HG02870 (cell line): ENCODE data around the gene ADRM1.

ENCODE experiments used
- ATAC-seq: cut with Tn5 transposase; IDR thresholded peaks from one replicate; pipeline ENCODE4 v1.9.1; 2021; ENCODE audit warnings: mild to moderate bottlenecking, moderate library complexity; ENCODE audit not compliant: unreplicated experiment

ADRM1 gene

DNA sequence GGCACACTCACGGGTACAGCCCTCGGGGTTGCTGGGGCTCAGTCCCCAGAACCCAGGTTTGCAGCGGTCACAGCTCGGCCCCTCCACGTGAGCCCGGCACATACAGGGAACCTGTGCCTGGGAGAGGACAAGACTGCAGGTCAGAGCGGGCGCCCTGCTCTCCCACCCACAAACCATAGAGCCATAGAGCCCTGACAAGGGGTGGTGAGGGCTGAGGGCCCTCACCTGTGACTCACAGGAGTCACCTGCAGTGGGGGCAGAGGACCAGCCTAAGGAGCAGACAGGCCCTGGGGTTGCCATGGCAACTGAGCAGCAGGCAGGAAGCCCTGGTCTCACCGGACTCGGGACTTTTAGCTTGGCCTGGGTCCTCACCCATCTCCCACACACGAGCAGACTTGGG is 33.5 kb downstream of the ADRM1 start:
- no peak for ATAC-seq

DNA sequence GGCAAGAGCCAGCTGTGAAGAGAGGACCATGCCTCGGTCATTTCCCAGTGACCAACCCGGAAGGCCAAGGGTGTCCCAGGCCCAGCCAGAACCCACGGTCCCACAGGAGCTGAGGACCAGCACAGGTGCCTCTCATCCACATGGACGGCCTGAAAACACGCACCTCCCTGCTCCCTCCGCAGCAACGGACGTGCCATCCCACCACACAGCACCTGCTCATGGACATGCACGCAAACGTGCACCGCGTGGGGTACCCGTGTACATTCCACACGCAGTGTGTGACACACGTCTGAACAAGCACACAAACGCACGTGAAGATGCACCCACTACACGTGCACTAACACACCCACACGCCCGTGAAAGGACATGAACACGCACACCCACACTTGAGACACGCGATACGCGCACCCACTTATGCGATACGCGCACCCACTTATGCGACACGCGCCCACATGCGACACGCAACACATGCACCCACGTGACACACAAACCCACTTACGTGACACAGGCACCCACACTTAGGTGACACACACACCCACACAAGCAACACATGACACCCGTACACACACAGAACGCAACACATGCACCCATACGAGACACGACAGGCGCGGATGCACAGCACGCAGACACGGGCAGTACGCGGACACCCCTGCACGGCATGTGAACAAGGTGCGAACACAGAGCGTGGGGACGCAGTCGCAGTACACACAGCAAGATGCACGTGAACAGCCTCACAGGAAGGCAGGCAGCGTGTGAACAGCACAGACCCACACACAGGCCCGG is 34.2 kb downstream of the ADRM1 start:
- no peak for ATAC-seq

DNA sequence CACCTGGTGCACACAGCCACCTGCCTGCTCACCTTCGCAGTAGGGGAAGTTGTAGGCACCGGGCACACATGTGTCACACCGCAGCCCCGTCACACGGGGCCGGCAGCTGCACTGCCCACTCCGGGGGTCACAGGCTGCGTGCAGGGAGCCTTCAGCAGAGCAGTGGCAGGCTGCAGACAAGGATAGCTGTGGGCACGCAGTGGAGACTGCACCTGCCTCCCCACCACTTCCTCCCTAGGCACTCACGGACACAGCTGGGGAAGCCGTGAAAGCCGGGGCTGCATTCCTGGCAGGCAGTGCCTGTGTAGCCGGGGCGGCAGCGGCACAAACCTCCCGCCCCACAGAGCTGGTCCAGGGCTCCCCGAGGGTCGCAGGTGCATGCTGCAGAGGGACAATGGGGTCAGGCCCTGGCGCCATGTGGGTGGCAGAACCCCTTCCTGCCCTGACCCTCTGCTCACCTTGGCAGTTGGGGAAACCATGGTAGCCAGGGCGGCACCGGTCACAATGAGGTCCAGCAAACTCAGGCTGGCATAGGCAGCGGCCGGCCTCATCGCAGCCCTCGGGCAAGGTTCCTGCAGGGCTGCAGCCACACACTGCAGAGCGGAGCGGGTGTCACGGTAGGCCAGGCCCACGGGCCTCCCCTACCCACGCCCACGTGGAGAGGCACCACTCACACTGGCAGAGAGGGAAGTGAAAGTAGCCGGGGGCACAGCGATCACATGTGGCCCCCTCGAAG is 34.9 kb downstream of the ADRM1 start:
- ATAC-seq: no peak

DNA sequence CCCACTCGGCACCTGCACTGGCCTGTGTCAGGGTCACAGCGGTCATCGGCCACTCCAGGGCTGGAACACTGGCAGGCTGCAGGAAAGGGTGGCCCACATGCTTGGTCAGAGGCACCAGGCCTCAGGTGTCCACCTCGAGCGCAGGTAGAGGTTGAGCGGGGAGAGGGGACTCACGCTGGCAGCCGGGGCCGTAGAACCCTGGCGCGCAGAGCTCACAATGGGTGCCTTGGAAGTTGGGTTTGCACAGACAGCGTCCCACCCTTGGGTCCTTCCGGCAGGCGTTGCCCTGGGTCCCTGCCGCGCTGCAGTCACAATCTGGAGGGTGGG is 35.5 kb downstream of the ADRM1 start:
- ATAC-seq: no peak

DNA sequence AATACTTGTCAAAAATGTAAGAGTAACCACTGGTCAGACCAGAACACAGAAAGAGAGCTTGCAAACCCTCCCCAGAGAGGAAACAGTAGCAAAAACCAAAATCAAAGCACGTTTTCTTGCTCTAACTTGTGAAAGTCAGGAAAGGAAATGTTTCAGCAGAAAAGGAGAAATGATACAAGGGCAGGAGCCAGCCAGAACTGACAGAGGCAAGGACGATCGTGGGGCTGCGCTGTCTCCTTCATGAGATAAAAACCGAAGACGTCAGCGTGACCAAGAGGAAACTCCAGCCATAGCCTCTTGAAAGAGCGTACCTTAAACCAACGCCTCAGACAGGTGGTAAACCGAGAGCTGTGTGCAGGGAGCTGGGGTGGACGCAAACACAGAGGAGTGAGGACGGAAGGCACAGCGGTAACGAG is 36.9 kb downstream of the ADRM1 start:
- peak; percentile 70 for ATAC-seq

- ATAC-seq: no peak
Observed at GRCh38 chr20:62342910-62343309, 40.1 kb downstream of the ADRM1 start.

GRCh38 chr20:62344092-62344491 is 41.3 kb downstream of the ADRM1 start:
- no peak for ATAC-seq

DNA sequence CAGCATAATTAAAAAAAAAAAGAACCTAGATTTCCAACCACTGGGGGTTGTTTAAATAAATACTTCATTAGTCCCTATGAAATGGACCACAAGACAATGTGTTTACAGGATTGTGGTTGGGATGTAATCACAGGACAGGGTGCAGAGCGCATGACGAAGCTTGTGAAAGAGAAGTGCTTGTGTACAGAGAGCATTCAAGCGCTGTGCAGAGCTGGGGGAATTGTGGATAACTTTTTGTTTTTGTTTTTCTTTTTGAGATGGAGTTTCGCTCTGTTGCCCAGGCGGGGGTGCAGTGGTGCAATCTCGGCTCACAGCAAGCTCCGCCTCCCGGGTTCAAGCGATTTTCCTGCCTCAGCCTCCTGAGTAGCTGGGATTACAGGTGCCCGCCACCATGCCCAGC is 42.0 kb downstream of the ADRM1 start:
- ATAC-seq: no peak

DNA sequence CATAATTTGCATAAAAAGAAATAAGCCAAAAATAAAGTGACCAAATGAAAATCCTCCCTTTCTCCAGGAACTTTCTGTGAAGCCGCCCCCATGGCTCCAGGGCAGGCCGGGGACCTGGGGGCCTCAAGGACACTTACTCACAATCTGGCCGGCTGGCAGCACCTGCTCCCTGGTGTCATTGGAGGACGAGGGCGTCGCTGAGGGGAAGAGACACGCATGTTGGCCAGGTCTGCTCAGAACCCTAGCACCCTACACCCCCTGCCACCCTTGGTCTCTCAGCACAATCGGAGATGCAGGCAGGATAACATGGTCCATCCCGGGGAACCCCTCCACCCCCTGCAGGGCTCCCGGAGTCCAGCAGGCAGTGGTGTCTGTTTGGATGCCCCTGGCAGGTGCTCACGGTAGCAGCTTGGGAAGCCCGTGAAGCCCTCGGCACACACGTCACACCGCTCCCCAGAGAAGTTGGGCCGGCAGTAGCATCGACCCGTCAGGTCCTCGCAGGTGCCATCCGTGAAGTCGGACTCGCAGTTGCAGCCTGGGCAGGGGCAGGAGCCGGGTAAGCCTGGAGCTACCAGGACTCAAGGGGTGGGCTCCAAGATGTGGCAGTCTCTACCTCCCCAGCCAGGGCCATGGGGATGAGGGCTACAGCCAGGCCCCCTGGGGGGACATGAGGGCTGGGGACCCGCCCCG is 43.0 kb downstream of the ADRM1 start:
- ATAC-seq: no peak

- ATAC-seq: no peak
Observed at GRCh38 chr20:62346398-62347150, 43.8 kb downstream of the ADRM1 start.

DNA sequence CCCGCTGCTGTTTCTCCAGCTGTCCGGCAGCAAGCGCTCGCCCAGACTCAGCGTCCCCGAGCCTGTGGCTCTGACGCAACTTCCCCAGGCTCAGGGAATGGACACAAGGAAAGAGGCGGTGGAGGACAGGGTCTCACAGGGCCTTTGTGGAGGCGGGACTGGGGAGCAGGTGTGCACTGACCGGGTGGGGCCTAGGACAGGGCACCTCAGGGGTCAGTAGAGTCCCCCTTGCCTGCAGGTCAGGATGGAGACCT is 44.3 kb downstream of the ADRM1 start:
- ATAC-seq: no peak

DNA sequence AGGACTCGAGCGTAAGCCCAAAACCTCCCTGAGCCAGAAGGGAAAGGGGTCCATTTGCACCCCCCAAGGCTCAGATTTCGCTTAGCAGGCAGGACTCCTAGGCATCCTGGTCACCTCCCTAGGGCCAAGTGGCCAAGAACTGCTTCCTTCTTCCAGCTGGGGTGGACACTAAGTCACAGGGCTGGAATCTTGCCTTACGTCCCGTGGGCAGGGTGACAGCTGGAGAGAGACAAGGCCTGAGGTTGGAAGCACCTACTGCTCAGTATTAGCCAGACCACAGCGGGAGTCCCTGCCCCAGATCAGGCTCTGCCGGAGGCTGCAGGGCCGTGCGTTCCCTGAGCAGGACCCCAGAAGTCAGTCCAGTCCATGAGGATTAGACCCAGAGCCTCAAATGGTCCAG is 44.6 kb downstream of the ADRM1 start:
- no peak for ATAC-seq

DNA sequence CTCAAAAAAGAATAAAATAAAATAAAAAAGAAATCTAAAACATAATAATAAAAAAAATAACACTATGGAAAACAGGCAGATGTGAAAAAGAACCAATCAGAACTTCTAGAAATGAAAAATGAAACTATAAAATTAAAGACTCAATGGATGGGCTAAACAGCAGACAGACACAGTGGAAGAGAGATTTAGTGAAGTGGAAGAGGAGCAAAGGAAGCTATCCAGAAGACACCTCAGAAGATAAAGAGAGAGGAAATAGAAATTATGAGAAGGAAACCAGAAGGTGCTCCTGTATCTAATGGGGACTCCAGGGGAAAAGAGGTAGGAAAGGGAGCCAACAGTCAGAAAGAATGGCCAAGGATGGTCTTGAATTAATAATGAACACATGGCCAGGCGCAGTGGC is 45.8 kb downstream of the ADRM1 start:
- no peak for ATAC-seq

GRCh38 chr20:62349556-62350097 is 46.8 kb downstream of the ADRM1 start:
- no peak for ATAC-seq

DNA sequence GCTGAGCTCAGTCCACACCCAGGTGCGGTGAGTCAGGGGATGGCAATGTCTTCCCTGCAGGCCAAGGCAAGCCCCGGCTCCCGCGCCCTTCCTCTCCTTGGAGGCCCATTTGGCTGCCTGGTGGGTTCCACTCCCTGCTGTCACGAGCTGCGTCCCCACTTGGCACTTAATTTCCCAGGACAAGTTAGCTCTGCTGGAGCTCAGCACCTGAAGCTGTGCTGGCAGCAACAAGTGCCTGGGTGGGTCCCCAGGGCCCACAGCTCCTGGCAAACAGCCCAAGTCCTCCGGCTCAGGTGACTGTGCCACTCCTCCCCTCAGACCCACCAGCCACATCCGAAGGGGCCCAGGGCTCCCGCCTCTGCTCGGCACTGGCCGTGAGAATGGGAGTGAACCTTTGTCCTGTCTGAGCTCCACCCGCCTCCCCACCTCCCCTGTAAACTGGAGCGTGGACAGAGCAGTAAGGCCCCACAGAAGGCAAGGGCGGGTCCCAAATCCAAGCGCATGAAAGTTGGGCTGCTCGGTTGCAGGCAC is 47.4 kb downstream of the ADRM1 start:
- no peak for ATAC-seq

DNA sequence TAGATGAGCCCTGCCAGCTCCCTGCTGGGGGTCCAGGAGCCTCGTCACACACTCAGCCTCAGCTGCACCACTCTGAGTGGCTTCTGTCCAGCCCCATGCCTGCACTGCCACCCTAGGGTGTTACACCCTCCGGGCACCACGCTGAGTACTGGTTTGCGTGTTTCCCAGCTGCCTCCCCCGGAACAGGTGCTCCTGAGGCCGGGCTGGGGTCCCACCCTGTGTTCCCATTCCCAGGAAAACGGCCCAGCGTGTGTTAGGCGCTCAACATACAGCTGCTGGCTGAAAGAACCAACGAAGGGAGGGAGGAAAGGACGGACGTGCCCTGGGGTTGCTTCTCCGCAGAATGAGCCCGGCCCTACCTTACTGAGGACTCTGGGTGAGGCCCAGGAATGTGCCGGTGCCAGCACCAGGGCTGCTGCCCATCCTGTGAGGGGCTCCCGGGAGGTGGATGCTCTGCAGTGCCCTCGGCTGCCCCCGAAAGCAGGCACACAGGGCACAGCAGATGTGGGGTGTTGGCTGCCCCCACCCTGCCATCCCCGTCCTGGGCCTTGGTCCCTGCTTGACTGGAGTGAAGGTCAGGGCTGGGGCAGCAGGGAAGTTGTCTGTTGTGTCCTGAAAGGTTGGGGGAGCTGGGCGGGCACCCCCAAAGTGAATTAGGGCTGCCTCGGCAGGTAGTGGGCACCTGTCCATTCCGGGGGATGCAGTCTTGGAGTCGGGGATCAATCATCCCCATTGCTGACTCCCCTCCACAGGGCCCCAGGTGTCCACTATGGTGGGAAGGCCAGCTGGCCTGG is 48.0 kb downstream of the ADRM1 start:
- ATAC-seq: no peak

- ATAC-seq: no peak
Observed at GRCh38 chr20:62351469-62352401, 48.9 kb downstream of the ADRM1 start.

- ATAC-seq: no peak
Observed at GRCh38 chr20:62352402-62353288, 49.8 kb downstream of the ADRM1 start.
